HEK293 (cell line): ENCODE measurements around the gene TMEM138.

Experiments used
- ELK4 ChIP-seq: IDR thresholded peaks from 2 replicates; pipeline ENCODE4 v1.6.1; 2011; ENCODE audit warnings: mild to moderate bottlenecking, low read depth, low read length, borderline replicate concordance
- ZNF114 ChIP-seq: fragments of 450-650 bp; formaldehyde crosslinking; IDR thresholded peaks from 2 replicates; pipeline ENCODE4 v1.5.0; 2017; ENCODE audit warnings: missing biosample characterization, missing genetic modification characterization
- ZNF146 ChIP-seq: fragments of 450-650 bp; formaldehyde crosslinking; IDR thresholded peaks from 2 replicates; pipeline ENCODE4 v1.5.1; 2016; ENCODE audit warnings: missing biosample characterization, missing genetic modification characterization
- ZNF155 ChIP-seq: fragments of 450-650 bp; formaldehyde crosslinking; IDR thresholded peaks from 2 replicates; pipeline ENCODE4 v1.5.1; 2016; ENCODE audit warnings: missing biosample characterization, missing genetic modification characterization
- TF ChIP-seq, protein P1 (sequence below): fragments of 450-650 bp; formaldehyde crosslinking; IDR thresholded peaks from 2 replicates; pipeline ENCODE4 v1.5.1; 2016; ENCODE audit warnings: missing biosample characterization, missing genetic modification characterization

DNA sequence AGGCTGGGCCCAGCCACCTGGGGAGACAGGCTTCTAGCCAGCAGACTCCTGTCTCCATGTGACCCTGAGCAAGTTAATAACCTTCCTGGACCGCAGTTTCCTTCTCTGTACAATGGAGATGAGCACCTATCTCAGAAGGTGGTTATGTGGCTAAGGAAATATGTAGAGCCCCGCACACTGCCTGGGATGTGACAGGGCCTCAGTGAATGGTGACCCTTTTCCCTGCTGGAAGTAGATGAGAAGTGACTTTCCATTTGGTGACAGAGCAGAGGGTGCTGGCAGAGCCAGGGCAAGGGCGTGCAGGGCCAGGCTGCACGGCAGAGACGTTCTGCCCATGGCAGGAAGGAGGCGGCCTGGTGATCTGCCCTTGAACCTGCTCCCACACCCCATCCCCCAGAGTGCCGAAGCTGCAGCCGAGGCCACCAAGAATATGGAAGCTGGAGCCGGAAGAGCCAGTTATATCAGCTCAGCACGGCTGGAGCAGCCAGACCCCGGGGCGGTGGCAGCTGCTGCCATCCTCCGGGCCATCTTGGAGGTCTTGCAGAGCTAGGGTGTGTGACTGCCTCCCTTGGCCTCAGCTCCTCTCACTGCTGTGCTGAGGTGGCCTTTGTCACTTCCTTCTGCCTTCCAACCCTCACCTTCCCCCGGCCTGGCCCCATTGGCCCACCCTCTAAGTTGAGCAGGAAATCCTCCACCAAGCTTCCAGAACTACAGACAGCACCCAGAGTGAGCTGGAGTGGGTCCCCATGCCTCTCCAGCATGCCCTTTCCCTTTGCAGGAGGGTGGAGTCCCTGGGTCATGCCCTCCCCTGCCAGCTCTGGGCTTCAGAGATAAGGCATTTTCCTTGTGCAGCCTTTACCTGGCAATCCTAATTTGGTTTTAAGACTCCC lies 16.0 kb upstream of the TMEM138 start:
- TF ChIP-seq ELK4 (no peak), ZNF146 (tag by site-specific recombination) (no peak), ZNF155 (tag by site-specific recombination) (no peak), ZNF114 (tag by site-specific recombination) (no peak)
- TF ChIP-seq, protein P1, sequence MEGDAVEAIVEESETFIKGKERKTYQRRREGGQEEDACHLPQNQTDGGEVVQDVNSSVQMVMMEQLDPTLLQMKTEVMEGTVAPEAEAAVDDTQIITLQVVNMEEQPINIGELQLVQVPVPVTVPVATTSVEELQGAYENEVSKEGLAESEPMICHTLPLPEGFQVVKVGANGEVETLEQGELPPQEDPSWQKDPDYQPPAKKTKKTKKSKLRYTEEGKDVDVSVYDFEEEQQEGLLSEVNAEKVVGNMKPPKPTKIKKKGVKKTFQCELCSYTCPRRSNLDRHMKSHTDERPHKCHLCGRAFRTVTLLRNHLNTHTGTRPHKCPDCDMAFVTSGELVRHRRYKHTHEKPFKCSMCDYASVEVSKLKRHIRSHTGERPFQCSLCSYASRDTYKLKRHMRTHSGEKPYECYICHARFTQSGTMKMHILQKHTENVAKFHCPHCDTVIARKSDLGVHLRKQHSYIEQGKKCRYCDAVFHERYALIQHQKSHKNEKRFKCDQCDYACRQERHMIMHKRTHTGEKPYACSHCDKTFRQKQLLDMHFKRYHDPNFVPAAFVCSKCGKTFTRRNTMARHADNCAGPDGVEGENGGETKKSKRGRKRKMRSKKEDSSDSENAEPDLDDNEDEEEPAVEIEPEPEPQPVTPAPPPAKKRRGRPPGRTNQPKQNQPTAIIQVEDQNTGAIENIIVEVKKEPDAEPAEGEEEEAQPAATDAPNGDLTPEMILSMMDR (tag by site-specific recombination) = no peak
